ENCODE results near the gene PRKCA. TPM values are rescaled to one million over a fixed set of nuclear protein-coding genes. Genes with fewer than 3 reads are reported as not detected.
"Not testable (repeated sequence)": the region's sequence is repeated elsewhere in the genome, so short reads cannot be mapped to it uniquely, and the experiment has no call there.

The PRKCA gene
- total RNA-seq, 1 experiment from 2014 or later, result 4.4 TPM

DNA sequence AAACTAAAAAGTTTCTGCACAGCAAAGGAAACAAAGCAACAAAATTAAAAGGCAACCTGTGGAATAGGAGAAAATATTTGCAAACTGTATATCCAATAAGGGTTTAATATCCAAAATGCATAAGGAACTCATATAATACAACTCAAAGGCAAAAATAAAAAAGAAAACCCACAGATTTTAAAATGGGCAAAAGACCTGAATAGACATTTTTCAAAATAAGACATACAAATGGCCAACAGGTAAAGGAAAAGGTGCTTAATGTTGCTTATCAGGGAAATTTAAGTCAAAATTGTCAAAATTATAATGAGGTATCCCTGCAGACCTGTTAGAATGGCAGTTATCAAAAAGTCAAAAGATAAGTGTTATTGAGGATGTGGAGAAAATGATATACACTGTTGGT, 399.0 kb downstream of the PRKCA start:
- H3K27me3 ChIP-seq (ENCODE audit: low read length), result no peaks in the 10 kb centered on the region
- H4K20me1 ChIP-seq (ENCODE audit: insufficient read depth, low read depth, low read length), result no peaks in the 10 kb centered on the region
- H3K9ac ChIP-seq (ENCODE audit: low read length), result no peak overlapping the region
- H3K4me1 ChIP-seq (ENCODE audit: low read length), result peaks cover 22% of the 10 kb centered on the region
- H3K36me3 ChIP-seq (ENCODE audit: insufficient read depth, low read length), result no peaks in the 10 kb centered on the region
- H3K4me3 ChIP-seq (ENCODE audit: low read length), result no peak overlapping the region
- no peaks in the 10 kb centered on the region for H3K9me2 ChIP-seq (replicated peaks; ENCODE audit: insufficient read depth, low read length)
- H2AFZ ChIP-seq (ENCODE audit: low read length), result no peak overlapping the region
- H3K27ac ChIP-seq (ENCODE audit: low read length), result no peak overlapping the region
- no peak overlapping the region for H3K4me2 ChIP-seq (ENCODE audit: low read depth, low read length, poor library complexity, severe bottlenecking)
- no peaks in the 10 kb centered on the region for H3K79me2 ChIP-seq (ENCODE audit: low read length)
- peaks cover 12% of the 10 kb centered on the region; the same call in 1 of the 2 replicates for H3K9me3 ChIP-seq (ENCODE audit: low read length)
- DNase-seq, result no peak

DNA sequence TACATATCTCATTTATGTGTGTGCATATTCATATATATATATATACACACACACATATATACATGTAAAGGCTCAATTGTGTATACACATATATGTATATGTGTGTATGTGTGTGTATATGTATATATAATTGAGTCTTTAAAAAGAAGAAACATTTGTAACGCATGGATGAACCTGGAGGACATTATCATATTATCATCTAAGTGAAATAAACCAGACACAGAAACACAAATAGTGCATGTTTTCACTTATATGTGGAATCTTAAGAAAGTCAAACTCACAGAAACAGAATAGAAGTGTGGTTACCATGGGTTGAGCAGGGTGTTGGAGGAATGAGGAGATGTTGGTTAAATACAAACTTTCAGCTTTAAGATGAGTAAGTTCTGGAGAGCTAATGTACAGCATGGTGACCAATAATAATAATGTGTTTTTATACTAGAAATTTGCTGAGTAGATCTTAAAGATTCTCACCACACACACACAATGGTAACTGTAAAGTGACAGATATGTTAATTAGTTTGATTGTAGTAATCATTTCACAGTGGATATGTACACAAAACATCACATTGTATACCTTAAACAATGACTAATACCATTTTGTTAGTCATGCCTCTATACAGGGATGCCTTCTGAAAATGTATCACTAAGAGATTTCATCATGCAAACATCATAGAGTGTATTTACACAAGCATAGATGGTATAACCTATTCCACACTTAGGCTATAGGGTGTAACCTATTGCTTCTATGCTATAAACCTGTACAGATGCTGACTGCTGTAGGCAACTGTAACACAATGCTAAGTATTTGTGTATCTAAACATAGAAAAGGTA, 399.9 kb downstream of the PRKCA start:
- Histone ChIP-seq H3K9me3 (ENCODE audit: low read length) (peaks cover 12% of the 10 kb centered on the region; the same call in 1 of the 2 replicates), H3K36me3 (ENCODE audit: insufficient read depth, low read length) (no peaks in the 10 kb centered on the region), H3K4me2 (ENCODE audit: low read depth, low read length, poor library complexity, severe bottlenecking) (no peak overlapping the region), H3K27me3 (ENCODE audit: low read length) (no peaks in the 10 kb centered on the region), H3K4me3 (ENCODE audit: low read length) (no peak overlapping the region), H3K9me2 (replicated peaks; ENCODE audit: insufficient read depth, low read length) (no peaks in the 10 kb centered on the region), H3K27ac (ENCODE audit: low read length) (no peak overlapping the region), H3K9ac (ENCODE audit: low read length) (no peak overlapping the region), H3K4me1 (ENCODE audit: low read length) (peaks cover 31% of the 10 kb centered on the region), H2AFZ (ENCODE audit: low read length) (no peak overlapping the region), H4K20me1 (ENCODE audit: insufficient read depth, low read depth, low read length) (no peaks in the 10 kb centered on the region), H3K79me2 (ENCODE audit: low read length) (no peaks in the 10 kb centered on the region)
- no peak for DNase-seq

DNA sequence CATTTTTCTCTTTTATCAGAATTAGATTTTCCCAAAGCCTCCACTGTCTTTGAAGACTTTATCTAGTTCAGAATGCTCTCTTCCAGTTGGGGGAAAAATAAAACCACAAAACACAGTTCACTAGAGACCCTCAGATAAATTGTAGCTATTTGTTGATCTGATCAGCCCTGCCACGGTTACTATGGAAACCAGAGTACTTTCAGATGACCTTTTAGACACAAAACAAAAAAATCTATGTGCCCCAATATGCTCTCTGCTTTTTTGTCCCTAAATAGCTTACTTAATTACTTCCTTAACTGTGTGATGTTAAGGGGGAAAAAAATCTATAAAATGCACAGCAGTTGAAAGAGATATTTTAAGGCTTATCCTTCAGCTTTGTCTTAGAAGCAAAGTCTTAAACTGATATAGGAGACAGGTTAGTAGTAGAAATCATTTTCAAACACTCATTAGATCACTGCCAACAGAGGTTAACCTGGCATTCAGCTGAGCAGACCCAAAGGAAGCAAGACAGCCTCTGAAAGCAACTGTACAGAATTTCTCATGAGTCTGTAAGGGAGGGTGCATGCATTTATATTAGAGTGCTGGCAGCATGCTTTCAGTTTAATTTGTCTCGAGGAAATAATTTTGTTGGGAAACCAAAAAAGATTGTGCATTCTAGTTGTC, 402.6 kb downstream of the PRKCA start:
- Histone ChIP-seq H3K9me2 (replicated peaks; ENCODE audit: insufficient read depth, low read length) (no peaks in the 10 kb centered on the region), H3K79me2 (ENCODE audit: low read length) (no peaks in the 10 kb centered on the region), H3K27me3 (ENCODE audit: low read length) (no peaks in the 10 kb centered on the region), H3K27ac (ENCODE audit: low read length) (peak overlapping the region; percentile 69), H3K4me2 (ENCODE audit: low read depth, low read length, poor library complexity, severe bottlenecking) (peak overlapping the region; percentile 43), H3K9ac (ENCODE audit: low read length) (no peak overlapping the region), H3K36me3 (ENCODE audit: insufficient read depth, low read length) (no peaks in the 10 kb centered on the region), H2AFZ (ENCODE audit: low read length) (no peak overlapping the region), H4K20me1 (ENCODE audit: insufficient read depth, low read depth, low read length) (no peaks in the 10 kb centered on the region), H3K9me3 (ENCODE audit: low read length) (0 out of 2 replicates have a peak, but pooled peaks cover 4% of the 10 kb centered on the region), H3K4me1 (ENCODE audit: low read length) (peaks cover 41% of the 10 kb centered on the region), H3K4me3 (ENCODE audit: low read length) (no peak overlapping the region)
- no peak for DNase-seq

DNA sequence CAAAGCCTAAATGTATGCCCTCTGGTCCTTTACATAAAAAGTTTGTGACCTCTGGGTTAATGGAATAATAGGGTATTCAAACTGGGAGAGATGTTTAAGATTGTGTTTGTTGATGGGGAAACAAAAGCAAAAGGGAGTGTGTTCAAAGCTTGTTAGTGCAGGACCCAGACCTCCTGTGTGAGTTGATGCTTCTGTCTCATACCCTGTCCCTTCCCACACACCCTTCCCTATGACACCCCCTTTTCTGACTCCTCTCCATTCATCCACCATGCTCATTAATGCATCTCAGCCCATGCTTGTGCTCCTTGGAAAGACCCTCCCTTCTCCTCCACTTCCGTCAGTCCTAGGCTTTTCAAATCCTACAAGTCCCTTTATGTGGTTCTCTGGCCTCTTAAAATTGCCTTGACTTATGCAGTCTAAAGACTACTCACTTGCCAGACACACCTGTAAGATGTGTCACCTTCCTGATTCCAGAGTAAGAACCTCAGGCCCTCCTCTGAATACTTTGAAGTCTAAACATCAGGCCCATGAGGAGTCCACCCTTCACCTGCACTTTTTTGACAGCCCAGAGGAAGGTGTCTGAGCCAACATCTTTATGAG, 404.5 kb downstream of the PRKCA start:
- Histone ChIP-seq H3K79me2 (ENCODE audit: low read length) (no peaks in the 10 kb centered on the region), H3K36me3 (ENCODE audit: insufficient read depth, low read length) (no peaks in the 10 kb centered on the region), H3K27ac (ENCODE audit: low read length) (peak overlapping the region; percentile 69; the same call in 1 of the 2 replicates), H4K20me1 (ENCODE audit: insufficient read depth, low read depth, low read length) (no peaks in the 10 kb centered on the region), H3K4me2 (ENCODE audit: low read depth, low read length, poor library complexity, severe bottlenecking) (peak overlapping the region; percentile 43), H3K9me2 (replicated peaks; ENCODE audit: insufficient read depth, low read length) (no peaks in the 10 kb centered on the region), H3K27me3 (ENCODE audit: low read length) (no peaks in the 10 kb centered on the region), H3K9ac (ENCODE audit: low read length) (no peak overlapping the region), H2AFZ (ENCODE audit: low read length) (no peak overlapping the region), H3K4me3 (ENCODE audit: low read length) (no peak overlapping the region), H3K9me3 (ENCODE audit: low read length) (no peaks in the 10 kb centered on the region), H3K4me1 (ENCODE audit: low read length) (peaks cover 41% of the 10 kb centered on the region)
- no peak for DNase-seq

DNA sequence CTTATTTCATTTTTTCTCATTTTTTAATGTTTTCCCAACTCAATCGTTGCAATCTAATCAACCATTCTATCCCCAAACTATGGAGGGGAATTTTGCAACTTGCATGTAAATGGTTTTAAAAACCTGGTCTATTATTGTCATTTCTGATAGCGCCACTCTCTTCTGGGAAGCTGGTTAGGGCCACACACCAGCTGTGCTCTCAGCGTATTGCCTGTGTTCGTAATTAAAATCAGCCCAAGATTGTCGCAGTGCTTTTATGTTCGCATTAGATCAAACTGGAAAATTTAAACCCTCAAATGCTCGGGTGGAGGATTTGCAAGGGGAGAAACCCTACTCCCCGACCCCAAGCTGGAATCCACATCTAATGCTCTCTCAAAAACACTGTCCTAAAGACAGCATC, 409.0 kb downstream of the PRKCA start:
- H3K4me1 ChIP-seq (ENCODE audit: low read length), result peaks cover 50% of the 10 kb centered on the region
- H3K36me3 ChIP-seq (ENCODE audit: insufficient read depth, low read length), result no peaks in the 10 kb centered on the region
- DNase-seq, result no peak
- H3K9me3 ChIP-seq (ENCODE audit: low read length), result no peaks in the 10 kb centered on the region
- no peaks in the 10 kb centered on the region for H3K27me3 ChIP-seq (ENCODE audit: low read length)
- H2AFZ ChIP-seq (ENCODE audit: low read length), result no peak overlapping the region
- no peak overlapping the region for H3K9ac ChIP-seq (ENCODE audit: low read length)
- no peaks in the 10 kb centered on the region for H3K9me2 ChIP-seq (replicated peaks; ENCODE audit: insufficient read depth, low read length)
- H3K4me2 ChIP-seq (ENCODE audit: low read depth, low read length, poor library complexity, severe bottlenecking), result no peak overlapping the region
- H3K4me3 ChIP-seq (ENCODE audit: low read length), result no peak overlapping the region
- no peaks in the 10 kb centered on the region for H3K79me2 ChIP-seq (ENCODE audit: low read length)
- H3K27ac ChIP-seq (ENCODE audit: low read length), result no peak overlapping the region
- no peaks in the 10 kb centered on the region for H4K20me1 ChIP-seq (ENCODE audit: insufficient read depth, low read depth, low read length)

DNA sequence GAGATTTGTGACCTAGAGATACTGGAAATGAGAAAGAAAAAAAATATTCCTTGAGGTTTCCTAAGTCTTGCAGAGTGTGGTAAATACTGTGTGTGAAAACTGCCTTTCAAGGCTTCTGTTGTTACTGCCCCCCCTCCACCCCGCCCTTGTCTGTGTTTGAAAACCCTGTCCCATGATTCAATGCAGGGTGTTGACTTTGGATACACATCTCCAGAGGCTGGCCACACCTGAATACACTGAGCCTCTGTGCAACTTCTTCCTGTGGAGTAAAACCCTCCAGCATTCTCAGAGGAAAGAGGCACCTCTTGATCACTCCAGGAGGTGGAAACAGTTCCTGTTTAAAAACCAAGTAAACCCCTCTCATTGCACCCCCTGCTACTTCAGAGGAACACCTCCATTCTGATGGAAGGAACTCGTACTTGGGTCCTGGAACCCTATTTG, 409.5 kb downstream of the PRKCA start:
- H3K9me2 ChIP-seq (replicated peaks; ENCODE audit: insufficient read depth, low read length), result no peaks in the 10 kb centered on the region
- H3K27ac ChIP-seq (ENCODE audit: low read length), result no peak overlapping the region
- H3K4me1 ChIP-seq (ENCODE audit: low read length), result peaks cover 50% of the 10 kb centered on the region
- no peaks in the 10 kb centered on the region for H3K9me3 ChIP-seq (ENCODE audit: low read length)
- H3K4me3 ChIP-seq (ENCODE audit: low read length), result no peak overlapping the region
- no peak overlapping the region for H3K9ac ChIP-seq (ENCODE audit: low read length)
- H3K4me2 ChIP-seq (ENCODE audit: low read depth, low read length, poor library complexity, severe bottlenecking), result no peak overlapping the region
- no peaks in the 10 kb centered on the region for H3K36me3 ChIP-seq (ENCODE audit: insufficient read depth, low read length)
- H4K20me1 ChIP-seq (ENCODE audit: insufficient read depth, low read depth, low read length), result no peaks in the 10 kb centered on the region
- H3K27me3 ChIP-seq (ENCODE audit: low read length), result no peaks in the 10 kb centered on the region
- H3K79me2 ChIP-seq (ENCODE audit: low read length), result no peaks in the 10 kb centered on the region
- H2AFZ ChIP-seq (ENCODE audit: low read length), result no peak overlapping the region
- no peak for DNase-seq

DNA sequence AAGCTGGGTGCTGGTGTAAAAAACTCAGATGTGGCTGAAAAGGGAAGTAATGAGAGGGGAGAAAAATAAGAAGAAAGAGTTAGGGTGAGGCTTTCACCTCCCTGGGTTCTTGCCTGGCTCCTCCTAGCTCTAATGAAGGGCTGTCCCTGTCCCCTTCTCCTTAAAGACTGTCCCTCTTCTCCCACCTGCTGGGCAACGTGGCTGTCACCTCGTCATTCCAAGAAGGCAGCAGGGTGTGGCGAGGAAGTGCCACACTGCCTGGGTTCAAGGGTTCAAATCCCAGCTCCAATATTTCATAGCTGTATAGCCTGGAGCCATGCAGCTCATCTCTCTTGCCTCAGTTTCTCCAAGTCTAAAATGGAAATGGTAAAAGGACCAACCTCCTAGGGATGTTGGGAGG, 410.0 kb downstream of the PRKCA start:
- H4K20me1 ChIP-seq (ENCODE audit: insufficient read depth, low read depth, low read length), result no peaks in the 10 kb centered on the region
- peaks cover 50% of the 10 kb centered on the region for H3K4me1 ChIP-seq (ENCODE audit: low read length)
- H3K4me2 ChIP-seq (ENCODE audit: low read depth, low read length, poor library complexity, severe bottlenecking), result no peak overlapping the region
- H3K79me2 ChIP-seq (ENCODE audit: low read length), result no peaks in the 10 kb centered on the region
- H3K27ac ChIP-seq (ENCODE audit: low read length), result no peak overlapping the region
- DNase-seq, result no peak
- no peaks in the 10 kb centered on the region for H3K9me2 ChIP-seq (replicated peaks; ENCODE audit: insufficient read depth, low read length)
- H3K9me3 ChIP-seq (ENCODE audit: low read length), result no peaks in the 10 kb centered on the region
- H3K4me3 ChIP-seq (ENCODE audit: low read length), result no peak overlapping the region
- no peak overlapping the region for H3K9ac ChIP-seq (ENCODE audit: low read length)
- no peaks in the 10 kb centered on the region for H3K27me3 ChIP-seq (ENCODE audit: low read length)
- H3K36me3 ChIP-seq (ENCODE audit: insufficient read depth, low read length), result no peaks in the 10 kb centered on the region
- no peak overlapping the region for H2AFZ ChIP-seq (ENCODE audit: low read length)

DNA sequence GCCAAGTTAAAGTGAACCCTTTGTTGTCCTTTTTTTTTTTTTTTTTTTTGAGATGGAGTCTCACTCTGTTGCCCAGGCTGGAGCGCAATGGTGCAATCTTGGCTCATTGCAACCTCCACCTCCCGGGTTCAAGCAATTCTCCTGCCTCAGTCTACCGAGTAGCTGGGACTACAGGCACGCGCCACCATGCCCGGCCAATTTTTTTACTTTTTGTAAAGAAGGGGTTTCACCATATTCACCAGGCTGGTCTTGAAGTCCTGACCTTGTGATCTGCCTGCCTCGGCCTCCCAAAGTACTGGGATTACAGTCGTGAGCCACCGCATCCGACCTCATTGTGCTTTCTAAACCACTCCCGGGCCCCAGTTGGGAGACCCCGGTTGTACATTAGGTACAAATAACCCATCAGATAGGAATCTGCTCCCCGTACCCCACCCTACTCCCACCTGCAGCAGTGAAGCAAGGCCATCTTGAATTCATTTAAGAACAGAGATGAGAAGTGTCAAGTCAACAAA, 410.7 kb downstream of the PRKCA start:
- not testable (repeated sequence) for H3K9me2 ChIP-seq (replicated peaks; ENCODE audit: insufficient read depth, low read length); H3K9ac ChIP-seq (ENCODE audit: low read length); H3K79me2 ChIP-seq (ENCODE audit: low read length); H3K27ac ChIP-seq (ENCODE audit: low read length); H2AFZ ChIP-seq (ENCODE audit: low read length); H3K9me3 ChIP-seq (ENCODE audit: low read length); H3K4me3 ChIP-seq (ENCODE audit: low read length); H3K27me3 ChIP-seq (ENCODE audit: low read length); H3K4me2 ChIP-seq (ENCODE audit: low read depth, low read length, poor library complexity, severe bottlenecking); H3K36me3 ChIP-seq (ENCODE audit: insufficient read depth, low read length); H4K20me1 ChIP-seq (ENCODE audit: insufficient read depth, low read depth, low read length); DNase-seq
- peaks cover 56% of the 10 kb centered on the region for H3K4me1 ChIP-seq (ENCODE audit: low read length)

Data from Karpas-422 (cell line).